Measurements from ENCODE around the gene TJP2.

The TJP2 gene

DNA sequence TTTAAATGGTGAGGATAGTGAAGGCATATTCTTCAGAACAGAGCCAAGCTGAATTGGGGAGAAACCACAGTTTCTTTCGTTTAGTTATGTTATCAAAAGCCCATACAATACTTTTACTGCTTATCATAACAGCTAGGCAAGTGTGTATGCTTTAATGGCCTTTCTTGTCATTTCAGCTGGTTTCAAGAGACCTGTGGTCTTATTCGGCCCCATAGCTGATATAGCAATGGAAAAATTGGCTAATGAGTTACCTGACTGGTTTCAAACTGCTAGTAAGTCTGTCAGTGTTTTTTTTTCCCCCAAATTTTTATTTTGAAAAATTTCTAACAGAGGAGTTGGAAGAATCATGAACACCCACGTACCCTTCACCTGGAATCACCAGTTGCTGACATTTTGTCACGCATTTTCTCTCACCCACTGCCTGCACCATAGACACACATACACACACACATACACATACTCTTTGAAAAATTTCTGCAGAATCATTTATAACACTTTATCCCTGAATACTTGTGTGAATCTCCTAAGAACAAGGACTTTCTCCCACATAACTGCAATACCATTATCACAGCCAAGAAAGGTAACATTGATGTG lies 63.7 kb downstream of the TJP2 start:
- H3K4me3 ChIP-seq (ENCODE audit: low read depth, low read length), result no peak overlapping the region
- DNase-seq (ENCODE audit: low read depth), result no peak
- TF ChIP-seq, protein P1, sequence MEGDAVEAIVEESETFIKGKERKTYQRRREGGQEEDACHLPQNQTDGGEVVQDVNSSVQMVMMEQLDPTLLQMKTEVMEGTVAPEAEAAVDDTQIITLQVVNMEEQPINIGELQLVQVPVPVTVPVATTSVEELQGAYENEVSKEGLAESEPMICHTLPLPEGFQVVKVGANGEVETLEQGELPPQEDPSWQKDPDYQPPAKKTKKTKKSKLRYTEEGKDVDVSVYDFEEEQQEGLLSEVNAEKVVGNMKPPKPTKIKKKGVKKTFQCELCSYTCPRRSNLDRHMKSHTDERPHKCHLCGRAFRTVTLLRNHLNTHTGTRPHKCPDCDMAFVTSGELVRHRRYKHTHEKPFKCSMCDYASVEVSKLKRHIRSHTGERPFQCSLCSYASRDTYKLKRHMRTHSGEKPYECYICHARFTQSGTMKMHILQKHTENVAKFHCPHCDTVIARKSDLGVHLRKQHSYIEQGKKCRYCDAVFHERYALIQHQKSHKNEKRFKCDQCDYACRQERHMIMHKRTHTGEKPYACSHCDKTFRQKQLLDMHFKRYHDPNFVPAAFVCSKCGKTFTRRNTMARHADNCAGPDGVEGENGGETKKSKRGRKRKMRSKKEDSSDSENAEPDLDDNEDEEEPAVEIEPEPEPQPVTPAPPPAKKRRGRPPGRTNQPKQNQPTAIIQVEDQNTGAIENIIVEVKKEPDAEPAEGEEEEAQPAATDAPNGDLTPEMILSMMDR (conservative IDR thresholded peaks at IDR 0.05; ENCODE audit: low read depth, low read length), result no peak

DNA sequence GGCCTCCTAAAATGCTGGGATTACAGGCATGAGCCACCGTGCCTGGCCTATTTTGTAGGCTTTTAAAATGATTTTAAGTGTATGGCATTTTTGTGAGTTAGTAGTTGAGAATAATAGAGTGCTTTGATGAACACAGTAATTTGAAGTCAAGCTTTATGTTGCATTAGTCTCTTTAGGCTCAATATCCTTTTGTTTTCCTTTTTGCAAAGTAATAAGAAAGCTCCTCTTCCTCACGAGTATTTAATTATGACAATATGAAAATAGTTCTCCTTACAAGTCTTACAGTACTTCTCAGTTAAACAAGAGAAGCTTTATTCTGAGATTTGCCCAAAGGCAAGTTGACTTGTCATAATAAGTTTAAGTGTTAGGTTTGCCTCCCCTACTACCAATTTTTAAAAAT lies 69.0 kb downstream of the TJP2 start:
- TF ChIP-seq, protein P1 (conservative IDR thresholded peaks at IDR 0.05; ENCODE audit: low read depth, low read length), result no peak
- H3K4me3 ChIP-seq (ENCODE audit: low read depth, low read length), result no peak overlapping the region
- no peak for DNase-seq (ENCODE audit: low read depth)

DNA sequence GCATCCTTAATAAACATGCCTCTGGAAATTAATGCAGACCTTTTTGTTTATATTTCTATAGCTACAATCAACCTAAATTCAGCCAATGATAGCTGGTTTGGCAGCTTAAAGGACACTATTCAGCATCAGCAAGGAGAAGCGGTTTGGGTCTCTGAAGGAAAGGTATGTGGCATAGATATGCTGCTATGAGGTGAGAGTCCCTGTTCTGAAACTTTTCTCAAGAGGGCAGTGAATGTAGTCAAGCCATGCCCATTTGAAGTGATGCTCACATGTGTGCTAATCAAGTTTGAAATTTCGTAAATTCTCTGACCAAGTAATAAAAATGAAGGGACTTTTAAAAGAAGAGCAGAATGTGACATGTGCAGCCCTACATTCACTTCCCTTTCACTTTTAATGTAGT lies 72.6 kb downstream of the TJP2 start:
- TF ChIP-seq, protein P1 (conservative IDR thresholded peaks at IDR 0.05; ENCODE audit: low read depth, low read length), result no peak
- H3K4me3 ChIP-seq (ENCODE audit: low read depth, low read length), result no peak overlapping the region
- no peak for DNase-seq (ENCODE audit: low read depth)

DNA sequence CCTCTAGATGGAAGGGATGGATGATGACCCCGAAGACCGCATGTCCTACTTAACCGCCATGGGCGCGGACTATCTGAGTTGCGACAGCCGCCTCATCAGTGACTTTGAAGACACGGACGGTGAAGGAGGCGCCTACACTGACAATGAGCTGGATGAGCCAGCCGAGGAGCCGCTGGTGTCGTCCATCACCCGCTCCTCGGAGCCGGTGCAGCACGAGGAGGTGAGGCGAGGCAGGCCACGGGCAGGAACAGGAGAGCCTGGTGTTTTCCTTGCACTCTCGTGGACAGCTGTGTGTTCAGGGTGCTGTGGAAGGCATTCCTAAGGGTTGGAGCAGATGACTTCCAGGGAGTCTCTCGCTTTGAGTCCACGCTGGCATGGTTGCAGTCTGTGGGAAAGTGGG lies 73.9 kb downstream of the TJP2 start:
- DNase-seq (ENCODE audit: low read depth), result no peak
- H3K4me3 ChIP-seq (ENCODE audit: low read depth, low read length), result no peak overlapping the region
- TF ChIP-seq, protein P1 (conservative IDR thresholded peaks at IDR 0.05; ENCODE audit: low read depth, low read length), result no peak

DNA sequence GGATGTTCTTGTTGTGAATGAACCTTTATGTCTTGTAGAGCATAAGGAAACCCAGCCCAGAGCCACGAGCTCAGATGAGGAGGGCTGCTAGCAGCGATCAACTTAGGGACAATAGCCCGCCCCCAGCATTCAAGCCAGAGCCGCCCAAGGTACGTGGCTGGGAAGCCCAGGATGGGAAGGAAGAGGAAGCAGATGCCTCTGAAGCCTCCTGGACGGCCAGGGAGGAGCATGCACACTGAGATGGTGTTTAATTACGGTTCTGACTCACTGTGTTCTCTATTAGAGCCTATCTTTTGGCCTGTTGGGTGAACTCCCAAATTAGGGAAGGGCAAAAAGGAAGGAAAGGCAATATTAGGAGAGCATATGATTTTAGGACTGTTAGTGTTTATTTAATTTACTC lies 75.3 kb downstream of the TJP2 start:
- H3K4me3 ChIP-seq (ENCODE audit: low read depth, low read length), result no peak overlapping the region
- peak; percentile 10 for DNase-seq (ENCODE audit: low read depth)
- TF ChIP-seq, protein P1 (conservative IDR thresholded peaks at IDR 0.05; ENCODE audit: low read depth, low read length), result no peak

DNA sequence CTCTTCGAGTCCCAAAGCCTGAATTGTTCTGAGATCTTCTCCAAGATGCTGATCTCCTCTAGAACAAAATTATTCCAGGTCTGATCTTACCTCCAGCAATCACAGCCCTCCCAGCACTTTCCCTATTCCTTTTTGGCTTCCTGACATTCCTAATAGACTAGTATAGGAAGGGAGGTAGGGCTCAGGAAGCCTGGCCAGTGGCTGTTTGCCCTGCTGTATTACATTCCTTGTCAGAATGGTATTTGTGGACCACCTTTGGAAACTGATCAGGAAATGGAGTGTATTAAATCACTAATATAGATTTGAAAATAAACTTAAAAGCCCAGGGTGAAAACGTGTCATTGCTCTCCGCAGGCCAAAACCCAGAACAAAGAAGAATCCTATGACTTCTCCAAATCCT lies 76.6 kb downstream of the TJP2 start:
- no peak overlapping the region for H3K4me3 ChIP-seq (ENCODE audit: low read depth, low read length)
- TF ChIP-seq, protein P1 (conservative IDR thresholded peaks at IDR 0.05; ENCODE audit: low read depth, low read length), result no peak
- no peak for DNase-seq (ENCODE audit: low read depth)

DNA sequence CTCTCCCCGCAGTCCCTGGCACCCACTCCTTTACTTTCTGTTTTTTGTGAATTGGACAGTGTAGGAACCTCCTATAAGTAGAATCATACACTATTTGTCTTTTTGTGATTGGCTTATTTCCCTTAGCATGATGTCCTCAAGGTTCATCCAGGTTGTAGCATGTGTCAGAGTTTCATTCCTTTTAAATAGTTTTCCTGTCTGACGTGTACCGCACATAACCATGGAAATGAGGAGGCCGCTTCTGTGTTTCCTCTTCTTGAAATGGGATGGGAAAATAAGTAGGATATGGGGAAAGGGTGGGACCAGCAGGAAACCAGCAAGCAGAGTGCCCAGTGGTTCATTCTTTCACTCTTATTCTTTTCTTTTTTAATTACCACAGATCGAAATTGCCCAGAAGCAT lies 78.4 kb downstream of the TJP2 start:
- no peak for DNase-seq (ENCODE audit: low read depth)
- H3K4me3 ChIP-seq (ENCODE audit: low read depth, low read length), result no peak overlapping the region
- TF ChIP-seq, protein P1 (conservative IDR thresholded peaks at IDR 0.05; ENCODE audit: low read depth, low read length), result no peak
